OCI-LY3 (cell line): ENCODE measurements around the gene DAB2.

Experiments used
- CTCF ChIP-seq: fragments of 200-600, 300-600 bp; sonication (generic); IDR thresholded peaks from 2 replicates; pipeline ENCODE4 v1.5.1; 2014; ENCODE audit warnings: antibody characterized with exemption, low read length, low read depth
- EZH2phosphoT487 ChIP-seq: fragments of 200-600 bp; shearing (Covaris generic); IDR thresholded peaks from 2 replicates; pipeline ENCODE4 v1.6.1; 2018; ENCODE audit warnings: antibody characterized with exemption, mixed run types, low read depth

- TF ChIP-seq CTCF (no peak), EZH2phosphoT487 (no peak)
These were observed 34.3 kb upstream of the DAB2 start for GRCh38 chr5:39459071-39459470.
